ENCODE data around the gene GFOD2. TPM values are rescaled to one million over a fixed set of nuclear protein-coding genes. Genes with fewer than 3 reads are reported as not detected.

Gene GFOD2
- total RNA-seq: 11.0 and 12.1 TPM in 2 replicates

DNA sequence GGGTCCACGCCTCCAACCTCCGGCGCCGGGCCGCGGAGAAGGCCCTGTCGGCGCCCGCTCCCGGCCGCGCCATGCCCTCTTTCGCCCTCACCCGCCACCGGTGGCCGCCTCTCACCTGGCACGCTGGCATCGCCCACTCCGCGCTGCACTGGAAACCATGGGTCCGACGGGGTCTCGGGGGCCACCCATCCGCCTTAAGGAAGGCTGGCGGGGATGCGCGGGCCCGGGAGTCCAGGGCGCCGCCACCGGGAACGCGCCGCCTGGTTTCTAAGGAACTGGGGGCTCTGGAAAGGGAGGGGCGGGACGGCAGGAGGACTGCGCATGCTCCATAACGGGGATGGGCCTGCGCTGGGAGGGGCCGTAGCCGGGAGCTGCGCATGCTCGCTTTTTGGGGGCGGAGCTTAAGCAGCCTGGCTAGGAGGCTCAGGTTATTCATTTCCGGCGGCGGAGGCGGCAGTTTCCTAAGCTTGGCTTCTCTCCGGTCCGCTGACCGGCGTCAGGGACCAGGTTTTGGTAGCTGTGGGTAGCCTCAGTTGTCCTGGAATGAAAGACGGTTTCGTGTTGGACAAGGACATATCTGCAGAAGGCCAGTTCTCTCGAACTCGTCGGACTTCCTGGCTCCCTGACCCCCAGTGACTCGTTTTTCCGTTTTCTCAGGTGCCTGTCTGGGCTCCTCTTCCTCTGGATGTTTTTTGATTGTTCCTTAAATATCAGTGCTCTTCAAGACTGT, at the start of gene GFOD2:
TSS of gene GFOD2 (minus strand) at position 269 of the 730 bp plus-strand sequence. CDS start 33,601 bp downstream, outside the sequence.

GRCh38 chr16:67666559-67667452, 52.3 kb downstream of the GFOD2 start, which contains the start of the genes C16orf86 and ENKD1:
Gene C16orf86 (plus strand): TSS chr16:67666814. CDS start chr16:67666971, 157 bp downstream.
Gene ENKD1 (minus strand): TSS chr16:67666750. CDS start chr16:67666442, 308 bp downstream.

GRCh38 chr16:67660564-67661028, 58.5 kb downstream of the GFOD2 start, which contains the start of gene PARD6A:
Gene PARD6A (plus strand): TSS chr16:67660960. CDS start chr16:67661039, 79 bp downstream.

DNA sequence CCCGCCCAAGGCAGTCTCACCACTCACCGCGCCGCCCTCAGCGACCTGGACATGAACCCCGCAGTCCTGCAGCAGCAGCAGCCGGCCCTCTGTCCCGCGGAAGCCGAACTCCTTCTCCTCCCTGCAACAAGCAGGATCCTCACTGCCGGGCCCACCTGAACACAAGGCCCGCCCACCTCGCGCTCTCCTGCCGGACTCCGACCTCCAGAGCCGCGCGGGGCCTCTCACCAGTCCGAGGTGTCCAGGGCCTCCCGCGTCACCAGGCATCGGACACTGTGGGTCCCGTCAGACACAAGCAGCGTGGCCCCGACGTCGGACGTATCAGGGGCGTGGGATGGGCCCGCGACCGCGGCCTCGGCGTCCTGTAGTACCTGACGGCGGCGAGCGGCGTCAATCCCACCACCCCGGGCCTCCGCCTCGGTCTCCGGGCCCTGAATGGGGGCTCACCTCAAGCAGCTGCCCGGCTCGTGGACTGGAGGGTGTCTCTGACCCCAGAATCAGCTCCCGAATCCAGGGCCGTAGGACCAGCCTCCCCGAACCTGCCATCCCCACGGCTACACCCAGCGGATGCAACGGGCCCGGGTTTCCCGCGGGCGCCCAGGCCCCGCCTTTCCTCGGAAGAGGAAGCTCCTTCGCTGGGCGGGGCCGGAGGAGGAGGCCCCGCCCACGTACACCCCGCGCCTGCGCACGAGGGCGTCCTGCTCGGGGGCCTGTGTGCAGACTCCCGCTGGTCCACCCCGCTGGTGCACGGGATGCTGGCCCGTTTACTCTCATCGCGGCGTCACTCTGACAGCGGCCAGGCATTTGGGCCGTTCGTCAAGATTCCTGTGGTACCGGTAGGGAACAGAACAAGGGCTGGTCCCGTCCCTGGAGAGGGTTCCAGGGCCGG, 59.2 kb downstream of the GFOD2 start, which contains the start of gene ACD:
TSS of gene ACD (minus strand) at position 586 of the 889 bp plus-strand sequence. CDS start at position 546, 40 bp downstream.

Other genes with a start within 250 kb of the GFOD2 start
- 106 and 112 TPM in 2 replicates for gene ATP6V0D1, start 238.2 kb downstream of the GFOD2 start, total RNA-seq
- not detected in 2 replicates for gene AGRP, start 235.8 kb downstream of the GFOD2 start, total RNA-seq
- gene RIPOR1, start 190.5 kb downstream of the GFOD2 start, total RNA-seq: 15.3 and 20.4 TPM in 2 replicates
- 19.9 and 20.5 TPM in 2 replicates for gene CTCF, start 156.8 kb downstream of the GFOD2 start, total RNA-seq
- 0.15 and 0.34 TPM in 2 replicates for gene CARMIL2, start 74.2 kb downstream of the GFOD2 start, total RNA-seq
- gene ACD, start 59.1 kb downstream of the GFOD2 start, total RNA-seq: 41.9 and 47.7 TPM in 2 replicates
- 1.8 and 3.0 TPM in 2 replicates for gene PARD6A, start 58.4 kb downstream of the GFOD2 start, total RNA-seq
- 16.5 and 17.7 TPM in 2 replicates for gene ENKD1, start 52.6 kb downstream of the GFOD2 start, total RNA-seq
- gene C16orf86, start 52.5 kb downstream of the GFOD2 start, total RNA-seq: 3.5 and 4.9 TPM in 2 replicates
- gene RANBP10, start 87.2 kb upstream of the GFOD2 start, total RNA-seq: 4.0 and 4.4 TPM in 2 replicates
- 0.17 and 1.2 TPM in 2 replicates for gene TSNAXIP1, start 87.6 kb upstream of the GFOD2 start, total RNA-seq
- gene THAP11, start 123.0 kb upstream of the GFOD2 start, total RNA-seq: 35.1 and 35.2 TPM in 2 replicates
- 154 and 200 TPM in 2 replicates for gene NUTF2, start 127.6 kb upstream of the GFOD2 start, total RNA-seq
- gene CENPT, start 128.4 kb upstream of the GFOD2 start, total RNA-seq: 38.0 and 38.8 TPM in 2 replicates
- 48.5 and 62.5 TPM in 2 replicates for gene EDC4, start 153.7 kb upstream of the GFOD2 start, total RNA-seq
- 0.30 and 0.50 TPM in 2 replicates for gene NRN1L, start 165.6 kb upstream of the GFOD2 start, total RNA-seq
- gene PSKH1, start 173.9 kb upstream of the GFOD2 start, total RNA-seq: 10.6 and 12.5 TPM in 2 replicates
- gene CTRL, start 212.5 kb upstream of the GFOD2 start, total RNA-seq: 1.0 and 1.3 TPM in 2 replicates
- gene PSMB10, start 217.5 kb upstream of the GFOD2 start, total RNA-seq: 40.0 and 47.4 TPM in 2 replicates
- gene LCAT, start 224.8 kb upstream of the GFOD2 start, total RNA-seq: 10.1 and 11.6 TPM in 2 replicates
- gene SLC12A4, start 249.3 kb upstream of the GFOD2 start, total RNA-seq: 29.4 and 33.1 TPM in 2 replicates